ENCODE results near the gene CCDC6. TPM values are rescaled to one million over a fixed set of nuclear protein-coding genes. Genes with fewer than 3 reads are reported as not detected.

CCDC6 gene
- polyA plus RNA-seq, 2 of the 4 experiments (the other 2 are of a cell fraction): 21.4 to 43.5 TPM

DNA sequence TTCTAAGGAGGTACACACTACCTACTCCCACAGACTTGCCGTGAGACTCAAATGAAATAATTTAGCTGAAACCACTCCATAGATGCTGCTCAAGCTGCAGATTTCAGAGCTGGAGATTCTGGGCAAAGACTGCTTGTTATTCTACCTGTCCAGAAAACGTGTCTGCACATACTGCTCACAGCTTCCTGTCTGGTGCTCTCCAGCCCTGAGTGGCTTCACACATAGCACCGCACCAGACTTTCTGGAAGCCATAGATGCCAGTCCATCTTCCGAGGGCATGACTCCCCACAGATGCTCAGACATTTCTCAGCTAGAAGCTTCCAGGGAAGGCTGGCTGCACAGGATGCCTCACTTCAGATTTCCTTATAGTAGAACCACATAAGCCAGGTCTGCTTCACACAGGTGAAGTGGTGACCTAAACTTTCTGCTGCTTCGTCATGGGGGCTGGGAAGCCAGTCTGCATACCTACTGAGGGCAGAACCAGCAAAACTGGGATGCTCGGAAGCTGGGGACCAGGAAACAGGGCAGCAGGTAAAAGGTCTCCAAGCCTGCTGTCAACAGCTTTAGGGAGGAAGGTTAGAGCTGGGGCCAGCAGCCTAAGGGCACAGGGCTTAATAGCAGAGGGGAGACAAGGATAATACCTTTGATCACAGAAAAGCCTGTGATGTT is 18.2 kb downstream of the CCDC6 start:
- FAIRE-seq: no peak
- no peak for ATAC-seq
- Histone ChIP-seq H3K9me3 (no peaks in the 10 kb centered on the region), H3K4me2 (no peak overlapping the region), H3K27ac (no peak overlapping the region), H3K4me1 (no peaks in the 10 kb centered on the region), H3K4me3 (no peak overlapping the region)
- no peak for TF ChIP-seq CHD4 (IDR thresholded peaks at IDR 0.05; ENCODE audit: borderline replicate concordance)
- TF ChIP-seq, protein P1, sequence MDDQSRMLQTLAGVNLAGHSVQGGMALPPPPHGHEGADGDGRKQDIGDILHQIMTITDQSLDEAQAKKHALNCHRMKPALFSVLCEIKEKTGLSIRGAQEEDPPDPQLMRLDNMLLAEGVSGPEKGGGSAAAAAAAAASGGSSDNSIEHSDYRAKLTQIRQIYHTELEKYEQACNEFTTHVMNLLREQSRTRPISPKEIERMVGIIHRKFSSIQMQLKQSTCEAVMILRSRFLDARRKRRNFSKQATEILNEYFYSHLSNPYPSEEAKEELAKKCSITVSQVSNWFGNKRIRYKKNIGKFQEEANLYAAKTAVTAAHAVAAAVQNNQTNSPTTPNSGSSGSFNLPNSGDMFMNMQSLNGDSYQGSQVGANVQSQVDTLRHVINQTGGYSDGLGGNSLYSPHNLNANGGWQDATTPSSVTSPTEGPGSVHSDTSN (IDR thresholded peaks at IDR 0.05): no peak
- no peak for TF ChIP-seq POLR2A (IDR thresholded peaks at IDR 0.05; ENCODE audit: low read length)
- no peak for TF ChIP-seq RARB (CRISPR knock-in tag; IDR thresholded peaks at IDR 0.05)
- TF ChIP-seq, protein P2, sequence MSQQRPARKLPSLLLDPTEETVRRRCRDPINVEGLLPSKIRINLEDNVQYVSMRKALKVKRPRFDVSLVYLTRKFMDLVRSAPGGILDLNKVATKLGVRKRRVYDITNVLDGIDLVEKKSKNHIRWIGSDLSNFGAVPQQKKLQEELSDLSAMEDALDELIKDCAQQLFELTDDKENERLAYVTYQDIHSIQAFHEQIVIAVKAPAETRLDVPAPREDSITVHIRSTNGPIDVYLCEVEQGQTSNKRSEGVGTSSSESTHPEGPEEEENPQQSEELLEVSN (IDR thresholded peaks at IDR 0.05; ENCODE audit: borderline replicate concordance, low read depth): no peak
- TF ChIP-seq, protein P3, sequence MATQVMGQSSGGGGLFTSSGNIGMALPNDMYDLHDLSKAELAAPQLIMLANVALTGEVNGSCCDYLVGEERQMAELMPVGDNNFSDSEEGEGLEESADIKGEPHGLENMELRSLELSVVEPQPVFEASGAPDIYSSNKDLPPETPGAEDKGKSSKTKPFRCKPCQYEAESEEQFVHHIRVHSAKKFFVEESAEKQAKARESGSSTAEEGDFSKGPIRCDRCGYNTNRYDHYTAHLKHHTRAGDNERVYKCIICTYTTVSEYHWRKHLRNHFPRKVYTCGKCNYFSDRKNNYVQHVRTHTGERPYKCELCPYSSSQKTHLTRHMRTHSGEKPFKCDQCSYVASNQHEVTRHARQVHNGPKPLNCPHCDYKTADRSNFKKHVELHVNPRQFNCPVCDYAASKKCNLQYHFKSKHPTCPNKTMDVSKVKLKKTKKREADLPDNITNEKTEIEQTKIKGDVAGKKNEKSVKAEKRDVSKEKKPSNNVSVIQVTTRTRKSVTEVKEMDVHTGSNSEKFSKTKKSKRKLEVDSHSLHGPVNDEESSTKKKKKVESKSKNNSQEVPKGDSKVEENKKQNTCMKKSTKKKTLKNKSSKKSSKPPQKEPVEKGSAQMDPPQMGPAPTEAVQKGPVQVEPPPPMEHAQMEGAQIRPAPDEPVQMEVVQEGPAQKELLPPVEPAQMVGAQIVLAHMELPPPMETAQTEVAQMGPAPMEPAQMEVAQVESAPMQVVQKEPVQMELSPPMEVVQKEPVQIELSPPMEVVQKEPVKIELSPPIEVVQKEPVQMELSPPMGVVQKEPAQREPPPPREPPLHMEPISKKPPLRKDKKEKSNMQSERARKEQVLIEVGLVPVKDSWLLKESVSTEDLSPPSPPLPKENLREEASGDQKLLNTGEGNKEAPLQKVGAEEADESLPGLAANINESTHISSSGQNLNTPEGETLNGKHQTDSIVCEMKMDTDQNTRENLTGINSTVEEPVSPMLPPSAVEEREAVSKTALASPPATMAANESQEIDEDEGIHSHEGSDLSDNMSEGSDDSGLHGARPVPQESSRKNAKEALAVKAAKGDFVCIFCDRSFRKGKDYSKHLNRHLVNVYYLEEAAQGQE (IDR thresholded peaks at IDR 0.05): no peak
- TF ChIP-seq POLR2AphosphoS2 (conservative IDR thresholded peaks at IDR 0.05; ENCODE audit: low read length): no peak
- WGBS (ENCODE audit: missing lambda C conversion rate): 86% methylated on average over 5 of the region's 6 CpGs
- ChIA-PET CTCF (interaction anchor here (1.0 to 1.3 kb wide), 2 partner anchors 18 to 20 kb away, joined by 4 read pairs; partner anchors contain the start of gene CCDC6), POLR2A (interaction anchor here (0.7 to 1.7 kb wide), 2 partner anchors 18 to 20 kb away, joined by 4 to 7 read pairs; partner anchors contain the start of gene CCDC6)
- DNase-seq (ENCODE audit: low read depth in 1 of 2, low spot score in 1 of 2): no peak

DNA sequence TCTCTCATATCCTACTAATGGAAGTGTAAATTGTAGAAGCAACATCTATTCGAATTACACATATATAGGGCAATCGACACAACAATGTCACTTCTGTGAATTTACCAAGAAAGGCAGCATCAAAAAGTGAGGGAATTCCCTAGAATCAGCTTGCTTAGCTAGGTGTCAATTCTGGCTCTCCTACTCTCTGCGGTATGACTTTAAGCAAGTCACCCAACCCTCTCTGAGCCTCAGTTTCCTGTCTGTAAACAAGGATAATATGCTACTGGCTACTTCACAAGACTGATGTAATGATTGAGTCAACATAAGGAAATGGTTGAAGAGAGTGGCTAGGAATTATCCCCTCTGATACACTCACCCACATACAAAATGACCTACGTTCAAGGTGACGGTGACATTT is 19.4 kb downstream of the CCDC6 start:
- Histone ChIP-seq H3K4me1 (no peaks in the 10 kb centered on the region), H3K4me3 (no peak overlapping the region), H3K9me3 (no peaks in the 10 kb centered on the region), H3K4me2 (no peak overlapping the region), H3K27ac (no peak overlapping the region)
- FAIRE-seq (no peak), DNase-seq (ENCODE audit: low read depth in 1 of 2, low spot score in 1 of 2) (no peak), ATAC-seq (no peak)
- POLR2A ChIA-PET: no interaction called here
- no peak for TF ChIP-seq FOSB (CRISPR knock-in tag; IDR thresholded peaks at IDR 0.05)
- no peak for TF ChIP-seq RAD21 (conservative IDR thresholded peaks at IDR 0.05 in 1 of 2, IDR thresholded peaks at IDR 0.05 in 1 of 2)
- no peak for TF ChIP-seq SMC3 (IDR thresholded peaks at IDR 0.05)
- TF ChIP-seq, protein P4, sequence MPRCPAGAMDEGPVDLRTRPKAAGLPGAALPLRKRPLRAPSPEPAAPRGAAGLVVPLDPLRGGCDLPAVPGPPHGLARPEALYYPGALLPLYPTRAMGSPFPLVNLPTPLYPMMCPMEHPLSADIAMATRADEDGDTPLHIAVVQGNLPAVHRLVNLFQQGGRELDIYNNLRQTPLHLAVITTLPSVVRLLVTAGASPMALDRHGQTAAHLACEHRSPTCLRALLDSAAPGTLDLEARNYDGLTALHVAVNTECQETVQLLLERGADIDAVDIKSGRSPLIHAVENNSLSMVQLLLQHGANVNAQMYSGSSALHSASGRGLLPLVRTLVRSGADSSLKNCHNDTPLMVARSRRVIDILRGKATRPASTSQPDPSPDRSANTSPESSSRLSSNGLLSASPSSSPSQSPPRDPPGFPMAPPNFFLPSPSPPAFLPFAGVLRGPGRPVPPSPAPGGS (IDR thresholded peaks at IDR 0.05): no peak
- TF ChIP-seq RNF2 (IDR thresholded peaks at IDR 0.05; ENCODE audit: borderline replicate concordance, low read depth): no peak
- TF ChIP-seq CHD2 (IDR thresholded peaks at IDR 0.05; ENCODE audit: low read length, partially characterized antibody): no peak
- TF ChIP-seq, protein P5, sequence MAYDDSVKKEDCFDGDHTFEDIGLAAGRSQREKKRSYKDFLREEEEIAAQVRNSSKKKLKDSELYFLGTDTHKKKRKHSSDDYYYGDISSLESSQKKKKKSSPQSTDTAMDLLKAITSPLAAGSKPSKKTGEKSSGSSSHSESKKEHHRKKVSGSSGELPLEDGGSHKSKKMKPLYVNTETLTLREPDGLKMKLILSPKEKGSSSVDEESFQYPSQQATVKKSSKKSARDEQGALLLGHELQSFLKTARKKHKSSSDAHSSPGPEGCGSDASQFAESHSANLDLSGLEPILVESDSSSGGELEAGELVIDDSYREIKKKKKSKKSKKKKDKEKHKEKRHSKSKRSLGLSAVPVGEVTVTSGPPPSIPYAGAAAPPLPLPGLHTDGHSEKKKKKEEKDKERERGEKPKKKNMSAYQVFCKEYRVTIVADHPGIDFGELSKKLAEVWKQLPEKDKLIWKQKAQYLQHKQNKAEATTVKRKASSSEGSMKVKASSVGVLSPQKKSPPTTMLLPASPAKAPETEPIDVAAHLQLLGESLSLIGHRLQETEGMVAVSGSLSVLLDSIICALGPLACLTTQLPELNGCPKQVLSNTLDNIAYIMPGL (CRISPR knock-in tag; IDR thresholded peaks at IDR 0.05; ENCODE audit: borderline replicate concordance): no peak
- no peak for TF ChIP-seq GATA3 (IDR thresholded peaks at IDR 0.05; ENCODE audit: borderline replicate concordance)
- no peak for TF ChIP-seq TFCP2L1 (CRISPR knock-in tag; IDR thresholded peaks at IDR 0.05)
- no peak for TF ChIP-seq EHMT2 (IDR thresholded peaks at IDR 0.05; ENCODE audit: low read depth)
- no peak for TF ChIP-seq CHD4 (IDR thresholded peaks at IDR 0.05; ENCODE audit: borderline replicate concordance)
- TF ChIP-seq, protein P2 (IDR thresholded peaks at IDR 0.05; ENCODE audit: borderline replicate concordance, low read depth): no peak
- TF ChIP-seq NPAS2 (CRISPR knock-in tag; IDR thresholded peaks at IDR 0.05; ENCODE audit: borderline replicate concordance): no peak
- TF ChIP-seq, protein P1 (IDR thresholded peaks at IDR 0.05): no peak
- TF ChIP-seq NFE2L2 (conservative IDR thresholded peaks at IDR 0.05; ENCODE audit: low read length): no peak
- CTCF ChIA-PET: no interaction called here
- WGBS (ENCODE audit: missing lambda C conversion rate): 71% methylated on average over 5 of the region's 5 CpGs

Data from A549 (cell line).